Measurements from ENCODE around the gene GPS1.
A peak's percentile ranks its signal among the peaks of the same experiment; 100 is the strongest.

The GPS1 gene

GRCh38 chr17:82092995-82093751 lies 41.5 kb downstream of the GPS1 start:
- peaks cover 13% of the 10 kb centered on the region for H3K4me1 ChIP-seq (ENCODE audit: control insufficient read depth, insufficient read depth, low read length)
- H3K4me3 ChIP-seq (ENCODE audit: low read length): no peak overlapping the region
- peaks cover 64% of the 10 kb centered on the region for H3K36me3 ChIP-seq (ENCODE audit: insufficient read depth, low read length)
- H3K27me3 ChIP-seq (ENCODE audit: control insufficient read depth, insufficient read depth, low read length): no peaks in the 10 kb centered on the region
- no peak overlapping the region for H3K4me2 ChIP-seq (ENCODE audit: low read length)
- H3K9ac ChIP-seq (ENCODE audit: low read depth, low read length): no peak overlapping the region
- H3K9me3 ChIP-seq (replicated peaks; ENCODE audit: low read length): no peaks in the 10 kb centered on the region

GRCh38 chr17:82094931-82095776 lies 43.5 kb downstream of the GPS1 start:
- peaks cover 24% of the 10 kb centered on the region for H3K4me1 ChIP-seq (ENCODE audit: control insufficient read depth, insufficient read depth, low read length)
- no peaks in the 10 kb centered on the region for H3K27me3 ChIP-seq (ENCODE audit: control insufficient read depth, insufficient read depth, low read length)
- H3K4me3 ChIP-seq (ENCODE audit: low read length): no peak overlapping the region
- peak overlapping the region; percentile 99 for H3K4me2 ChIP-seq (ENCODE audit: low read length)
- H3K9me3 ChIP-seq (replicated peaks; ENCODE audit: low read length): no peaks in the 10 kb centered on the region
- no peak overlapping the region for H3K9ac ChIP-seq (ENCODE audit: low read depth, low read length)
- H3K36me3 ChIP-seq (ENCODE audit: insufficient read depth, low read length): peaks cover 44% of the 10 kb centered on the region

- Histone ChIP-seq H3K9me3 (replicated peaks; ENCODE audit: low read length) (no peaks in the 10 kb centered on the region), H3K36me3 (ENCODE audit: insufficient read depth, low read length) (peaks cover 37% of the 10 kb centered on the region), H3K4me3 (ENCODE audit: low read length) (peak overlapping the region; percentile 85), H3K27me3 (ENCODE audit: control insufficient read depth, insufficient read depth, low read length) (no peaks in the 10 kb centered on the region), H3K4me1 (ENCODE audit: control insufficient read depth, insufficient read depth, low read length) (peaks cover 26% of the 10 kb centered on the region), H3K4me2 (ENCODE audit: low read length) (peak overlapping the region; percentile 99), H3K9ac (ENCODE audit: low read depth, low read length) (peak overlapping the region; percentile 97)
These were observed 44.3 kb downstream of the GPS1 start for GRCh38 chr17:82095777-82096708.

- Histone ChIP-seq H3K4me3 (ENCODE audit: low read length) (peak overlapping the region; percentile 85), H3K9me3 (replicated peaks; ENCODE audit: low read length) (no peaks in the 10 kb centered on the region), H3K36me3 (ENCODE audit: insufficient read depth, low read length) (peaks cover 30% of the 10 kb centered on the region), H3K4me1 (ENCODE audit: control insufficient read depth, insufficient read depth, low read length) (peaks cover 26% of the 10 kb centered on the region), H3K4me2 (ENCODE audit: low read length) (peak overlapping the region; percentile 99), H3K9ac (ENCODE audit: low read depth, low read length) (peak overlapping the region; percentile 97), H3K27me3 (ENCODE audit: control insufficient read depth, insufficient read depth, low read length) (no peaks in the 10 kb centered on the region)
These were observed 45.0 kb downstream of the GPS1 start for GRCh38 chr17:82096709-82097183.

- H3K36me3 ChIP-seq (ENCODE audit: insufficient read depth, low read length): peaks cover 24% of the 10 kb centered on the region
- peak overlapping the region; percentile 85 for H3K4me3 ChIP-seq (ENCODE audit: low read length)
These were observed 45.7 kb downstream of the GPS1 start for GRCh38 chr17:82097184-82097918.

GRCh38 chr17:82097919-82098168 lies 46.1 kb downstream of the GPS1 start:
- Histone ChIP-seq H3K9me3 (replicated peaks; ENCODE audit: low read length) (no peaks in the 10 kb centered on the region), H3K4me1 (ENCODE audit: control insufficient read depth, insufficient read depth, low read length) (peaks cover 26% of the 10 kb centered on the region), H3K9ac (ENCODE audit: low read depth, low read length) (peak overlapping the region; percentile 97), H3K4me2 (ENCODE audit: low read length) (peak overlapping the region; percentile 99), H3K36me3 (ENCODE audit: insufficient read depth, low read length) (peaks cover 23% of the 10 kb centered on the region), H3K4me3 (ENCODE audit: low read length) (peak overlapping the region; percentile 85), H3K27me3 (ENCODE audit: control insufficient read depth, insufficient read depth, low read length) (no peaks in the 10 kb centered on the region)

More at GRCh38 chr17:82097184-82097918, 45.7 kb downstream of the GPS1 start:
- no peaks in the 10 kb centered on the region for H3K9me3 ChIP-seq (replicated peaks; ENCODE audit: low read length)
- peaks cover 26% of the 10 kb centered on the region for H3K4me1 ChIP-seq (ENCODE audit: control insufficient read depth, insufficient read depth, low read length)
- peak overlapping the region; percentile 97 for H3K9ac ChIP-seq (ENCODE audit: low read depth, low read length)
- H3K27me3 ChIP-seq (ENCODE audit: control insufficient read depth, insufficient read depth, low read length): no peaks in the 10 kb centered on the region
- H3K4me2 ChIP-seq (ENCODE audit: low read length): peak overlapping the region; percentile 99

- Histone ChIP-seq H3K27me3 (ENCODE audit: control insufficient read depth, insufficient read depth, low read length) (no peaks in the 10 kb centered on the region), H3K4me3 (ENCODE audit: low read length) (peak within 1 kb of the TSS; percentile 85), H3K9ac (ENCODE audit: low read depth, low read length) (peak within 1 kb of the TSS; percentile 97), H3K36me3 (ENCODE audit: insufficient read depth, low read length) (peaks cover 18% of the 10 kb centered on the region), H3K9me3 (replicated peaks; ENCODE audit: low read length) (no peaks in the 10 kb centered on the region), H3K4me1 (ENCODE audit: control insufficient read depth, insufficient read depth, low read length) (peaks cover 26% of the 10 kb centered on the region), H3K4me2 (ENCODE audit: low read length) (peak within 1 kb of the TSS; percentile 99)
These were observed 46.7 kb downstream of the GPS1 start, which contains the start of gene FASN for GRCh38 chr17:82098169-82098938. FASN (minus strand) TSS chr17:82098236; CDS start chr17:82096445, 1,791 bp downstream.

- peaks cover 13% of the 10 kb centered on the region for H3K36me3 ChIP-seq (ENCODE audit: insufficient read depth, low read length)
- peaks cover 26% of the 10 kb centered on the region for H3K4me1 ChIP-seq (ENCODE audit: control insufficient read depth, insufficient read depth, low read length)
- H3K9me3 ChIP-seq (replicated peaks; ENCODE audit: low read length): no peaks in the 10 kb centered on the region
- H3K9ac ChIP-seq (ENCODE audit: low read depth, low read length): peak overlapping the region; percentile 83
- no peaks in the 10 kb centered on the region for H3K27me3 ChIP-seq (ENCODE audit: control insufficient read depth, insufficient read depth, low read length)
- peak overlapping the region; percentile 81 for H3K4me3 ChIP-seq (ENCODE audit: low read length)
- H3K4me2 ChIP-seq (ENCODE audit: low read length): peak overlapping the region; percentile 97
These were observed 47.5 kb downstream of the GPS1 start for GRCh38 chr17:82098939-82099763.

GRCh38 chr17:82100502-82101298 lies 49.0 kb downstream of the GPS1 start:
- H3K27me3 ChIP-seq (ENCODE audit: control insufficient read depth, insufficient read depth, low read length): no peaks in the 10 kb centered on the region
- H3K9me3 ChIP-seq (replicated peaks; ENCODE audit: low read length): no peaks in the 10 kb centered on the region
- no peak overlapping the region for H3K4me3 ChIP-seq (ENCODE audit: low read length)
- no peak overlapping the region for H3K9ac ChIP-seq (ENCODE audit: low read depth, low read length)
- H3K36me3 ChIP-seq (ENCODE audit: insufficient read depth, low read length): peaks cover 4% of the 10 kb centered on the region
- H3K4me1 ChIP-seq (ENCODE audit: control insufficient read depth, insufficient read depth, low read length): peaks cover 26% of the 10 kb centered on the region
- no peak overlapping the region for H3K4me2 ChIP-seq (ENCODE audit: low read length)
